SK-N-SH treated with all-trans-retinoic acid at 6 μM for 48 hours (cell line): ENCODE measurements around the gene RGR.
"Not testable (repeated sequence)": the region's sequence is repeated elsewhere in the genome, so short reads cannot be mapped to it uniquely, and the experiment has no call there.

Source experiments
- ATAC-seq: fragments of 200-7000 bp; cut with Tn5 transposase; 3 replicates; pipeline ENCODE4 v1.9.1; 2020; ENCODE audit warnings: mild to moderate bottlenecking, moderate library complexity
- ARNTL ChIP-seq: fragments of 450-650 bp; formaldehyde crosslinking; IDR thresholded peaks from 2 replicates; pipeline ENCODE4 v1.5.0; 2020; ENCODE audit warnings: low read depth, mild to moderate bottlenecking, moderate library complexity, borderline replicate concordance
- CREB5 ChIP-seq: fragments of 250-450 bp; sonication (Bioruptor Pico); IDR thresholded peaks from 2 replicates; pipeline ENCODE4 v1.5.1; 2020; ENCODE audit warnings: low read depth, mild to moderate bottlenecking, moderate library complexity
- CSDC2 ChIP-seq: fragments of 250-450 bp; sonication (Bioruptor Pico); IDR thresholded peaks from 2 replicates; pipeline ENCODE4 v1.5.0; 2020; ENCODE audit warnings: mild to moderate bottlenecking, moderate library complexity
- CSRNP3 ChIP-seq: fragments of 250-450 bp; sonication (Bioruptor Pico); IDR thresholded peaks from 2 replicates; pipeline ENCODE4 v1.5.1; 2021; ENCODE audit warnings: mild to moderate bottlenecking, moderate library complexity
- GLIS3 ChIP-seq: fragments of 250-450 bp; sonication (Bioruptor Pico); IDR thresholded peaks from 2 replicates; pipeline ENCODE4 v1.5.0; 2020; ENCODE audit warnings: mild to moderate bottlenecking, moderate library complexity
- ISL1 ChIP-seq: fragments of 250-450 bp; sonication (Bioruptor Pico); IDR thresholded peaks from 2 replicates; pipeline ENCODE4 v2.1.2; 2022; ENCODE audit warnings: mild to moderate bottlenecking, moderate library complexity
- OSR1 ChIP-seq: fragments of 250-450 bp; sonication (Bioruptor Pico); IDR thresholded peaks from 2 replicates; pipeline ENCODE4 v1.8.0; 2022; ENCODE audit warnings: moderate library complexity, mild to moderate bottlenecking, inconsistent platforms
- PPARA ChIP-seq: fragments of 250-450 bp; sonication (Bioruptor Pico); IDR thresholded peaks from 2 replicates; pipeline ENCODE4 v1.5.0; 2020; ENCODE audit warnings: mild to moderate bottlenecking, borderline replicate concordance
- SNAI2 ChIP-seq: fragments of 250-450 bp; sonication (Bioruptor Pico); IDR thresholded peaks from 2 replicates; pipeline ENCODE4 v1.5.0; 2020; ENCODE audit warnings: mild to moderate bottlenecking, moderate library complexity
- TCF4 ChIP-seq: fragments of 250-450 bp; sonication (Bioruptor Pico); IDR thresholded peaks from 2 replicates; pipeline ENCODE4 v1.8.0; 2021; ENCODE audit warnings: mild to moderate bottlenecking, moderate library complexity, borderline replicate concordance
- TSHZ2 ChIP-seq: fragments of 250-450 bp; sonication (Bioruptor Pico); IDR thresholded peaks from 2 replicates; pipeline ENCODE4 v1.5.0; 2020; ENCODE audit warnings: mild to moderate bottlenecking, moderate library complexity
- ZC3H10 ChIP-seq: fragments of 250-450 bp; sonication (Bioruptor Pico); IDR thresholded peaks from 2 replicates; pipeline ENCODE4 v1.5.1; 2021; ENCODE audit warnings: mild to moderate bottlenecking, moderate library complexity
- ZFP3 ChIP-seq: fragments of 250-450 bp; sonication (Bioruptor Pico); IDR thresholded peaks from 2 replicates; pipeline ENCODE4 v1.5.0; 2020; ENCODE audit warnings: mild to moderate bottlenecking, moderate library complexity
- ZFP30 ChIP-seq: fragments of 450-650 bp; formaldehyde crosslinking; IDR thresholded peaks from 2 replicates; pipeline ENCODE4 v1.5.0; 2022; ENCODE audit warnings: mild to moderate bottlenecking, moderate library complexity
- ZNF565 ChIP-seq: fragments of 450-650 bp; formaldehyde crosslinking; conservative IDR thresholded peaks from 2 replicates; pipeline ENCODE4 v1.5.0; 2020; ENCODE audit warnings: low read depth, mild to moderate bottlenecking, moderate library complexity
- ZNF70 ChIP-seq: fragments of 450-650 bp; formaldehyde crosslinking; IDR thresholded peaks from 2 replicates; pipeline ENCODE4 v1.5.0; 2020; ENCODE audit warnings: mild to moderate bottlenecking, moderate library complexity
- ZNF8 ChIP-seq: fragments of 450-650 bp; formaldehyde crosslinking; IDR thresholded peaks from 2 replicates; pipeline ENCODE4 v1.5.0; 2020; ENCODE audit warnings: mild to moderate bottlenecking, moderate library complexity
- TF ChIP-seq, protein P1 (sequence below): fragments of 250-450 bp; sonication (Bioruptor Pico); IDR thresholded peaks from 2 replicates; pipeline ENCODE4 v1.8.0; 2021; ENCODE audit warnings: low read depth, mild to moderate bottlenecking, moderate library complexity, borderline replicate concordance
- TF ChIP-seq, protein P2 (sequence below): fragments of 250-450 bp; sonication (Bioruptor Pico); IDR thresholded peaks from 2 replicates; pipeline ENCODE4 v1.8.0; 2020; ENCODE audit warnings: mild to moderate bottlenecking, moderate library complexity, borderline replicate concordance

Gene RGR

DNA sequence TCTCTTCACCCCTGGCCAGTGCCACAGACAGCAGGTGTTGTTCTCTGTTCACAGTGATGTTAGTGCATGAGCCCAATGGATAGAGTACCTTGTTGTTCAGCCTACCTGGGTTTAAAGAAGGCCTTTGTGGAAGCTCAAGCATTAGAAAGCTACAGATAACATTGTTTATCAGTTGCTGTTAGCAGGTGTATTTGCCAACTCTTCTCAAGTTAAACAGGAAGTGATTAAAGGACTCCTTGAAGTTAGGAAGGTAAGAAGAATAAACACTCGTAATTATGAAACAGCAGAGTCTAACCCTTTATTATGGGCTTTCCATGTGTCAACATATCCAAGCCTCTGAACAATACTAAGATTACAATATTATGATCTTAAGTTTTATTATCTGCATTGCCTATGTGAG is 25.9 kb downstream of the RGR start:
- TF ChIP-seq CSDC2 (no peak), SNAI2 (no peak), ZFP3 (CRISPR knock-in tag) (no peak), CSRNP3 (CRISPR knock-in tag) (no peak), PPARA (CRISPR knock-in tag) (no peak), ZNF70 (no peak), TCF4 (CRISPR knock-in tag) (no peak), ZNF8 (CRISPR knock-in tag) (no peak), GLIS3 (CRISPR knock-in tag) (no peak), ARNTL (CRISPR knock-in tag) (no peak), ZNF565 (no peak), ZC3H10 (CRISPR knock-in tag) (no peak), CREB5 (CRISPR knock-in tag) (no peak), ZFP30 (CRISPR knock-in tag) (no peak)
- TF ChIP-seq, protein P1, sequence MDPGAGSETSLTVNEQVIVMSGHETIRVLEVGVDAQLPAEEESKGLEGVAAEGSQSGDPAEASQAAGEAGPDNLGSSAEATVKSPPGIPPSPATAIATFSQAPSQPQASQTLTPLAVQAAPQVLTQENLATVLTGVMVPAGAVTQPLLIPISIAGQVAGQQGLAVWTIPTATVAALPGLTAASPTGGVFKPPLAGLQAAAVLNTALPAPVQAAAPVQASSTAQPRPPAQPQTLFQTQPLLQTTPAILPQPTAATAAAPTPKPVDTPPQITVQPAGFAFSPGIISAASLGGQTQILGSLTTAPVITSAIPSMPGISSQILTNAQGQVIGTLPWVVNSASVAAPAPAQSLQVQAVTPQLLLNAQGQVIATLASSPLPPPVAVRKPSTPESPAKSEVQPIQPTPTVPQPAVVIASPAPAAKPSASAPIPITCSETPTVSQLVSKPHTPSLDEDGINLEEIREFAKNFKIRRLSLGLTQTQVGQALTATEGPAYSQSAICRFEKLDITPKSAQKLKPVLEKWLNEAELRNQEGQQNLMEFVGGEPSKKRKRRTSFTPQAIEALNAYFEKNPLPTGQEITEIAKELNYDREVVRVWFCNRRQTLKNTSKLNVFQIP (CRISPR knock-in tag): no peak
- TF ChIP-seq, protein P2, sequence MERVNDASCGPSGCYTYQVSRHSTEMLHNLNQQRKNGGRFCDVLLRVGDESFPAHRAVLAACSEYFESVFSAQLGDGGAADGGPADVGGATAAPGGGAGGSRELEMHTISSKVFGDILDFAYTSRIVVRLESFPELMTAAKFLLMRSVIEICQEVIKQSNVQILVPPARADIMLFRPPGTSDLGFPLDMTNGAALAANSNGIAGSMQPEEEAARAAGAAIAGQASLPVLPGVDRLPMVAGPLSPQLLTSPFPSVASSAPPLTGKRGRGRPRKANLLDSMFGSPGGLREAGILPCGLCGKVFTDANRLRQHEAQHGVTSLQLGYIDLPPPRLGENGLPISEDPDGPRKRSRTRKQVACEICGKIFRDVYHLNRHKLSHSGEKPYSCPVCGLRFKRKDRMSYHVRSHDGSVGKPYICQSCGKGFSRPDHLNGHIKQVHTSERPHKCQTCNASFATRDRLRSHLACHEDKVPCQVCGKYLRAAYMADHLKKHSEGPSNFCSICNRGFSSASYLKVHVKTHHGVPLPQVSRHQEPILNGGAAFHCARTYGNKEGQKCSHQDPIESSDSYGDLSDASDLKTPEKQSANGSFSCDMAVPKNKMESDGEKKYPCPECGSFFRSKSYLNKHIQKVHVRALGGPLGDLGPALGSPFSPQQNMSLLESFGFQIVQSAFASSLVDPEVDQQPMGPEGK (CRISPR knock-in tag): no peak
- TF ChIP-seq, all 23 proteins: peak for 0
- ATAC-seq: no peak

DNA sequence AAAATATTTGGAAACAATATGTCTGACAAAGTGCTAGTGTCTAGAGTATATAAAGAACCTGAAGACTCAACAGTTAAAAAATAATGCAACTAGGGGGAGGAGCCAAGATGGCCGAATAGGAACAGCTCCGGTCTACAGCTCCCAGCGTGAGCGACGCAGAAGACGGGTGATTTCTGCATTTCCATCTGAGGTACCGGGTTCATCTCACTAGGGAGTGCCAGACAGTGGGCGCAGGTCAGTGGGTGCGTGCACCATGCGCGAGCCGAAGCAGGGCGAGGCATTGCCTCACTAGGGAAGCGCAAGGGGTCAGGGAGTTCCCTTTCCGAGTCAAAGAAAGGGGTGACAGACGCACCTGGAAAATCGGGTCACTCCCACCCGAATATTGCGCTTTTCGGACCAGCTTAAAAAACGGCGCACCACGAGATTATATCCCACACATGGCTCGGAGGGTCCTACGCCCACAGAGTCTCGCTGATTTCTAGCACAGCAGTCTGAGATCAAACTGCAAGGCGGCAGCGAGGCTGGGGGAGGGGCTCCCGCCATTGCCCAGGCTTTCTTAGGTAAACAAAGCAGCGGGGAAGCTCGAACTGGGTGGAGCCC is 35.1 kb downstream of the RGR start:
- ATAC-seq: not testable (repeated sequence)

GRCh38 chr10:84286695-84287094 is 41.8 kb downstream of the RGR start:
- TF ChIP-seq ARNTL (CRISPR knock-in tag): no peak
- TF ChIP-seq ZC3H10 (CRISPR knock-in tag): no peak
- no peak for TF ChIP-seq TSHZ2 (CRISPR knock-in tag)
- no peak for TF ChIP-seq ZNF8 (CRISPR knock-in tag)
- TF ChIP-seq GLIS3 (CRISPR knock-in tag): no peak
- no peak for TF ChIP-seq ZFP30 (CRISPR knock-in tag)
- TF ChIP-seq PPARA (CRISPR knock-in tag): no peak
- TF ChIP-seq, protein P2 (CRISPR knock-in tag): no peak
- no peak for TF ChIP-seq OSR1 (CRISPR knock-in tag)
- no peak for TF ChIP-seq ZNF70
- no peak for TF ChIP-seq ZNF565
- no peak for TF ChIP-seq ISL1 (CRISPR knock-in tag)
- TF ChIP-seq, protein P1 (CRISPR knock-in tag): no peak
- ATAC-seq: no peak
